Gastroesophageal sphincter (tissue), 3 donors: Measurements from ENCODE around the gene PTN.

Source experiments
- POLR2A ChIP-seq, 2 donors: fragments of 450-650 bp; IDR thresholded peaks; one replicate each; pipeline ENCODE4 v1.6.1; 2017; ENCODE audit warnings: antibody characterized with exemption in 2 of 2, mild to moderate bottlenecking in 2 of 2, moderate library complexity in 1 of 2
- TF ChIP-seq, protein P1 (sequence below), 4 experiments: fragments of 200-600 bp in 2 of 4; fragments of 450-650 bp in 2 of 4; sonication (generic) in 1 of 4; IDR thresholded peaks; one replicate each; pipeline ENCODE4 v1.5.1; 2017 to 2019; ENCODE audit warnings: antibody characterized with exemption in 4 of 4, mild to moderate bottlenecking in 2 of 4, moderate library complexity in 2 of 4

DNA sequence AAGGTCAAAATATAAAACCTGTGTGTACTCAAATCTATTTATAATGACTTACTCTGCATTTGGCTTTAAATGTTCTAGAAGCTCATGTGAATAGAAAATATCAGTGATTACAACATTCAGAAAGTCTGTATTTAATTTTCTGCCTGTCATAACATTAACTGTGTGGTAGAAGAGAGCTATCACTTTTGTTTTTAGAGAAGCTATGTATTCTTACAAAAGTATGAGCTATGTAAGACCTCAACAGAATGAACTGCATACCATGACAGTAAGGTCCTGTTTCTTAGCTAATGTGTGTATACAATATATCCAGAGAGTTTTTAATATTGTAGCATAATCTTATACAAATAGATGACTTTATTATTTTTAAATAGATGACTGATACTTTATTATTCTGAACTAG is 61.5 kb downstream of the PTN start:
- no peak for TF ChIP-seq POLR2A (IDR thresholded peaks at IDR 0.05)
- TF ChIP-seq, protein P1, sequence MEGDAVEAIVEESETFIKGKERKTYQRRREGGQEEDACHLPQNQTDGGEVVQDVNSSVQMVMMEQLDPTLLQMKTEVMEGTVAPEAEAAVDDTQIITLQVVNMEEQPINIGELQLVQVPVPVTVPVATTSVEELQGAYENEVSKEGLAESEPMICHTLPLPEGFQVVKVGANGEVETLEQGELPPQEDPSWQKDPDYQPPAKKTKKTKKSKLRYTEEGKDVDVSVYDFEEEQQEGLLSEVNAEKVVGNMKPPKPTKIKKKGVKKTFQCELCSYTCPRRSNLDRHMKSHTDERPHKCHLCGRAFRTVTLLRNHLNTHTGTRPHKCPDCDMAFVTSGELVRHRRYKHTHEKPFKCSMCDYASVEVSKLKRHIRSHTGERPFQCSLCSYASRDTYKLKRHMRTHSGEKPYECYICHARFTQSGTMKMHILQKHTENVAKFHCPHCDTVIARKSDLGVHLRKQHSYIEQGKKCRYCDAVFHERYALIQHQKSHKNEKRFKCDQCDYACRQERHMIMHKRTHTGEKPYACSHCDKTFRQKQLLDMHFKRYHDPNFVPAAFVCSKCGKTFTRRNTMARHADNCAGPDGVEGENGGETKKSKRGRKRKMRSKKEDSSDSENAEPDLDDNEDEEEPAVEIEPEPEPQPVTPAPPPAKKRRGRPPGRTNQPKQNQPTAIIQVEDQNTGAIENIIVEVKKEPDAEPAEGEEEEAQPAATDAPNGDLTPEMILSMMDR (IDR thresholded peaks at IDR 0.05) = no peak
